GM23248 (cell line): ENCODE results near the gene XXYLT1. TPM values are rescaled to one million over a fixed set of nuclear protein-coding genes. Genes with fewer than 3 reads are reported as not detected.
A peak's percentile ranks its signal among the peaks of the same experiment; 100 is the strongest.

Source experiments
- DNase-seq: peaks from one replicate; pipeline ENCODE4 v3.0.0-alpha.2; 2015
- H2AFZ ChIP-seq: fragments of 200-600 bp; sonication (generic); 2 replicates; pipeline ENCODE4 v1.6.1; 2016; ENCODE audit warnings: antibody characterized with exemption
- H3F3A ChIP-seq: fragments of 200-600 bp; sonication (generic); 2 replicates; pipeline ENCODE4 v1.6.1; 2016; ENCODE audit warnings: mild to moderate bottlenecking, antibody characterized with exemption, mixed run types; ENCODE audit not compliant: insufficient read depth
- H3K27ac ChIP-seq: fragments of 200-600 bp; sonication (generic); 2 replicates; pipeline ENCODE4 v1.5.1; 2016; ENCODE audit warnings: mild to moderate bottlenecking
- H3K27me3 ChIP-seq: fragments of 200-600 bp; sonication (generic); replicated peaks from 2 replicates; pipeline ENCODE4 v1.6.1; 2016; ENCODE audit warnings: mild to moderate bottlenecking; ENCODE audit not compliant: insufficient read depth
- H3K36me3 ChIP-seq: fragments of 200-600 bp; sonication (generic); 2 replicates; pipeline ENCODE4 v1.6.1; 2016; ENCODE audit warnings: low read depth, mild to moderate bottlenecking
- H3K4me1 ChIP-seq: fragments of 200-600 bp; sonication (generic); 2 replicates; pipeline ENCODE4 v1.6.1; 2016; ENCODE audit warnings: mild to moderate bottlenecking; ENCODE audit not compliant: insufficient read depth
- H3K4me2 ChIP-seq: fragments of 200-600 bp; sonication (generic); one replicate; pipeline ENCODE4 v1.6.1; 2016; ENCODE audit warnings: mild to moderate bottlenecking; ENCODE audit not compliant: unreplicated experiment
- H3K4me3 ChIP-seq: fragments of 200-600 bp; sonication (generic); 2 replicates; pipeline ENCODE4 v1.5.1; 2016; ENCODE audit warnings: mild to moderate bottlenecking
- H3K79me2 ChIP-seq: fragments of 200-600 bp; sonication (generic); 2 replicates; pipeline ENCODE4 v1.6.1; 2016; ENCODE audit warnings: mild to moderate bottlenecking; ENCODE audit not compliant: insufficient read depth
- H3K9ac ChIP-seq: fragments of 200-600 bp; sonication (generic); 2 replicates; pipeline ENCODE4 v1.6.1; 2016; ENCODE audit warnings: mild to moderate bottlenecking
- H3K9me2 ChIP-seq: fragments of 200-600 bp; sonication (generic); 2 replicates; pipeline ENCODE4 v1.6.1; 2016; ENCODE audit warnings: mixed run types, mild to moderate bottlenecking, moderate library complexity; ENCODE audit not compliant: insufficient read depth
- H3K9me3 ChIP-seq: fragments of 200-600 bp; sonication (generic); one replicate; pipeline ENCODE4 v1.6.1; 2017; ENCODE audit warnings: low read depth
- H4K20me1 ChIP-seq: fragments of 200-600 bp; sonication (generic); 2 replicates; pipeline ENCODE4 v1.6.0; 2016; ENCODE audit not compliant: insufficient read depth
- EZH2 ChIP-seq: fragments of 200-600 bp; sonication (generic); IDR thresholded peaks from 2 replicates; pipeline ENCODE4 v1.6.1; 2018; ENCODE audit warnings: antibody characterized with exemption, mild to moderate bottlenecking; ENCODE audit not compliant: insufficient read depth, poor library complexity, severe bottlenecking
- EZH2phosphoT487 ChIP-seq: fragments of 200-600 bp; sonication (generic); IDR thresholded peaks from 2 replicates; pipeline ENCODE4 v1.6.1; 2018; ENCODE audit warnings: antibody characterized with exemption, moderate library complexity, mild to moderate bottlenecking, low read depth; ENCODE audit not compliant: insufficient read depth
- WGBS, 2 experiments: methylation state at CpG; one replicate each; pipeline ENCODE4 v1.1.6; 2015 to 2017; ENCODE audit warnings: low lambda C conversion rate in 2 of 2, low coverage in 1 of 2; ENCODE audit errors: missing lambda C conversion rate in 2 of 2; 5-methylcytosine and 5-hydroxymethylcytosine counted together
- in situ Hi-C: fragments of 300-500 bp; cut with MboI; formaldehyde crosslinking; loops from 2 replicates; pipeline ENCODE4 v1.15.0; 2020
- polyA plus RNA-seq: library from polyadenylated mRNA; unstranded; fragments of >200 nt; fragmentation: Nextera tagmentation; extraction: Ambion mirVana; gene quantifications from 2 replicates; pipeline ENCODE4 v1.2.1, GENCODE V29; 2016
- total RNA-seq: library from RNA; depleted of rRNA; stranded (reverse); fragments of >200 nt; shearing (Covaris generic); gene quantifications from 2 replicates; pipeline ENCODE4 v1.2.3, GENCODE V29; 2014

XXYLT1 gene
- total and polyA plus RNA-seq, 2 experiments from 2014 or later, result 22.8 to 44.7 TPM

DNA sequence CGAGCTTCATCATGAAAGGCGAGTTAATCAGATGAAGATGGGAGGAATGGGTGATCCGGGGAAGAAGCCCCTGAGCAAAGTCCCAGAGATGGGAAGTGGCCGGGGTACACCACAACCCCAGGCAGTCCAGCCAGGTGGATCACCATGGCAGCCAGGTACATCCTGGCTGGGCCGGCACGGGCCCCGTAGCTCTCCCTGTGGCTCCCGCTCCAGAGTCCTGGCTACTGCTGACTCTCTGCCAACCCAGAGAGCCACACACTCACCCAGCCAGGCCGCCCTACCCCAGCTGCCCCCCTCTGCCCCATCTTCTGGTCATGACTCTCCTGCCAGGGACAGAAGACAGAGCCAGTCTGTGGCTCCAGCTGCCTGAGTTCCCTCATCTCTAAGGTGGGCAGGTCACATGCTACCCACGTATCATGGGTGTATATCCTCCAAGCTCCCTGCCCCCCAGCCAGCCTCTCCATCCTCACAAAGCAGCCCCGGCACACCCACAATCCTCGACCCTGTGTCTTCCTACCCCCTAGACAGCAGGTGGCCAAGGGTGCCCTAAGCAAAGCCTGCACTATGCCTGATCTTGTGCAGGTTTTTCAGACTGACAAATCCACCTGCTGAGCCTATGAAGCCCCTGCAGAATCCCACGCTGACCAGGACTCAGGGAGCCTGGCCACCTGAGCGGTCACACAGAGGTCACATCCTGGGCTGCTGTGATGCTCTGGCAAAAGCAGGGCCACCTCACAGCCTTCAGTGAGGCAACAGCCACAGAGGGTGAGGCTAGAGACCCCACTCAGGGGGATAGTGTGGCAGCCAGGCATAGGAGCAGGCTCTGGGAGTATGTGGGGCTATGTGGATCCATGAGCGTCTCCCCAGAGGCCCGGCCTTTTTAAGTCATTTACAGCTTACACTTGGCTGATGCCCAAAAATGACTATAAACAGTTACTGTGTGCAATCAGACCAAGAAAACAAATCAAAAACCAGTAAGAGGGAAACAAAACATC is 13.2 kb downstream of the XXYLT1 start:
- 0 out of 2 replicates have a peak overlapping the region, but pooled peaks have one; percentile 83 for H3K9ac ChIP-seq
- no peaks in the 10 kb centered on the region for H4K20me1 ChIP-seq
- WGBS, 2 experiments, result 89% methylated on average over 15 to 16 of the region's 16 CpGs
- no peak overlapping the region for H2AFZ ChIP-seq
- peaks cover 15% of the 10 kb centered on the region for H3K4me1 ChIP-seq
- in situ Hi-C loops, result loop anchor here (10.0 kb wide), 1 partner anchor 123 kb away; no protein-coding TSS in a partner anchor
- H3K27me3 ChIP-seq, result no peaks in the 10 kb centered on the region
- peaks cover 13% of the 10 kb centered on the region for H3K79me2 ChIP-seq
- DNase-seq, result no peak
- no peaks in the 10 kb centered on the region for H3K9me2 ChIP-seq
- no peak overlapping the region for H3K4me3 ChIP-seq
- TF ChIP-seq EZH2phosphoT487, result no peak
- TF ChIP-seq EZH2, result no peak
- no peaks in the 10 kb centered on the region for H3K9me3 ChIP-seq
- no peaks in the 10 kb centered on the region for H3K36me3 ChIP-seq
- H3F3A ChIP-seq, result no peaks in the 10 kb centered on the region; the same call in 1 of the 2 replicates
- no peak overlapping the region for H3K27ac ChIP-seq
- H3K4me2 ChIP-seq, result no peak overlapping the region

DNA sequence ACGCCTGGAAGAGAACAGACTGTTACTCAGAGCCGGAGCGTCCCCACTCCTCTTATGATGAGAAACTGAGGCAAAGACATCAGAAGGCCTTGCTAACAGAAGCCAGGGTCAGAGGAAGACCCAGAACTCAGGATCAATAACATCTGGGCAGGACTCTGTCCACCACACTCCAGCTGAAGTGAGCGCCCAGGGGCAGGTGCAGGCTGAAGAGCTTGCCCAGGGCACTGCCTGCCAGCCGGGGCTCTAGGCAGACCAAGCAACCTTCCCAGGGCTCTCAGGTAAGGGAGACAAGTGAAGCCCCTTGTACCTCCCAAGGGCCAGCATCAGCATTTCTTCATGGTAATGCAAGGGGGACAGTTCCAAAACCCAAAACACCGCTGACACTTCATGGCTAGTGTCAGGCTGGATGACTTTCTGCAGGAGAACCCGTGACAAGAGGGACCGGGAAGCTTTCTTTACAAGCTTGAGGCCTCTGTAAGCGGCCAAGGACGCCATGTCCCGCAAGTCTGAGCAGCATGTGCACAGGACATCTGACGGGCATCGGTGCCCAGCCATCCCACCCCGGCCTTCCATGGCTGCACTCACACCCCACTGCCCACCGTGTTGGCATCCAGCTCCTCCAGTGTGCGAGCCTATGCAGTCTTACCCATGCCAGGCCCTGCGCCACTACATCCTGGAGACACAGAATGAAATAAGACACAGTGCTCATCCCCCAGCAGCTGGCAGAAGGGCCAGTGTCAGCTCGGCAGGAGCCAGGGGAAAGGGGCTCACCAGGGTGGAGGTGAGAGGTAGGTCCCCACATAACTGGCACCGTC is 14.1 kb downstream of the XXYLT1 start:
- no peak for TF ChIP-seq EZH2phosphoT487
- no peak for TF ChIP-seq EZH2
- Histone ChIP-seq H3K79me2 (peaks cover 19% of the 10 kb centered on the region), H3K9ac (no peak overlapping the region), H3K9me2 (no peaks in the 10 kb centered on the region), H3K27me3 (no peaks in the 10 kb centered on the region), H3F3A (peaks cover 6% of the 10 kb centered on the region), H4K20me1 (no peaks in the 10 kb centered on the region), H3K36me3 (no peaks in the 10 kb centered on the region), H2AFZ (no peak overlapping the region), H3K9me3 (no peaks in the 10 kb centered on the region), H3K4me3 (no peak overlapping the region), H3K4me2 (no peak overlapping the region), H3K27ac (no peak overlapping the region), H3K4me1 (peaks cover 23% of the 10 kb centered on the region)
- whole genome bisulfite sequencing, 2 experiments, result 93 to 96% methylated on average over 19 of the region's 19 CpGs
- in situ Hi-C loops, result loop anchor here (10.0 kb wide), 1 partner anchor 122 kb away; no protein-coding TSS in a partner anchor
- no peak for DNase-seq

GRCh38 chr3:195255571-195256501 is 15.1 kb downstream of the XXYLT1 start:
- peaks cover 10% of the 10 kb centered on the region for H3F3A ChIP-seq
- WGBS, 2 experiments, result 86 to 89% methylated on average over 21 to 22 of the region's 22 CpGs
- no peak overlapping the region for H2AFZ ChIP-seq
- H3K27me3 ChIP-seq, result no peaks in the 10 kb centered on the region
- H3K9me3 ChIP-seq, result no peaks in the 10 kb centered on the region
- no peak overlapping the region for H3K9ac ChIP-seq
- H3K79me2 ChIP-seq, result peaks cover 29% of the 10 kb centered on the region
- H3K27ac ChIP-seq, result no peak overlapping the region
- peaks cover 23% of the 10 kb centered on the region for H3K4me1 ChIP-seq
- H3K4me2 ChIP-seq, result no peak overlapping the region
- H3K4me3 ChIP-seq, result no peak overlapping the region
- in situ Hi-C loops, result loop anchor here (10.0 kb wide), 1 partner anchor 121 kb away; no protein-coding TSS in a partner anchor
- no peaks in the 10 kb centered on the region for H3K36me3 ChIP-seq
- TF ChIP-seq EZH2 (no peak), EZH2phosphoT487 (no peak)
- H3K9me2 ChIP-seq, result no peaks in the 10 kb centered on the region
- no peak for DNase-seq
- no peaks in the 10 kb centered on the region for H4K20me1 ChIP-seq

DNA sequence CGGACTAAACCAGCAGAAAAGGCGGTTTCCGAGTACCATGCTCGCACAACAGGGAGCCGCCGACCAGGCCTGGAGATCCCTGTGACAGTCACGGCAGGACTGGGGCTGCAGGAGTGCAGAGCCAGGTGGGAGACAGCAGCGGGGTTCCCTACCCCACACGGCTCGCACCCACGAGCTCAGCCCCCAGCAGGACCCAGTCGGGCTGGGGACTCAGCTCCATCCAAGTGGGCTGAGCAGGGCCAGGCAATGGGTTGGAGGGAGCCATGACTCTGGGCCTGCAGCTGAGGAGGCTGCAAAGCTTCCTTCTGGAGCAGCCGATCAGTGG is 15.8 kb downstream of the XXYLT1 start:
- Histone ChIP-seq H3K9me2 (no peaks in the 10 kb centered on the region), H3F3A (peaks cover 10% of the 10 kb centered on the region), H3K4me2 (no peak overlapping the region), H3K27me3 (no peaks in the 10 kb centered on the region), H3K4me3 (no peak overlapping the region), H3K9ac (no peak overlapping the region), H2AFZ (no peak overlapping the region), H3K36me3 (no peaks in the 10 kb centered on the region), H3K4me1 (peaks cover 23% of the 10 kb centered on the region), H3K27ac (no peak overlapping the region), H3K79me2 (peaks cover 32% of the 10 kb centered on the region), H4K20me1 (no peaks in the 10 kb centered on the region), H3K9me3 (no peaks in the 10 kb centered on the region)
- in situ Hi-C loops, result loop anchor here (10.0 kb wide), 1 partner anchor 120 kb away; no protein-coding TSS in a partner anchor
- DNase-seq, result no peak
- 88 to 89% methylated on average over 13 of the region's 13 CpGs for WGBS, 2 experiments
- no peak for TF ChIP-seq EZH2phosphoT487
